Measurements from ENCODE around the gene S100A7A. TPM values are rescaled to one million over a fixed set of nuclear protein-coding genes. Genes with fewer than 3 reads are reported as not detected.
A peak's percentile ranks its signal among the peaks of the same experiment; 100 is the strongest.

Gene S100A7A
- total and polyA plus RNA-seq, 4 donors, result not detected

DNA sequence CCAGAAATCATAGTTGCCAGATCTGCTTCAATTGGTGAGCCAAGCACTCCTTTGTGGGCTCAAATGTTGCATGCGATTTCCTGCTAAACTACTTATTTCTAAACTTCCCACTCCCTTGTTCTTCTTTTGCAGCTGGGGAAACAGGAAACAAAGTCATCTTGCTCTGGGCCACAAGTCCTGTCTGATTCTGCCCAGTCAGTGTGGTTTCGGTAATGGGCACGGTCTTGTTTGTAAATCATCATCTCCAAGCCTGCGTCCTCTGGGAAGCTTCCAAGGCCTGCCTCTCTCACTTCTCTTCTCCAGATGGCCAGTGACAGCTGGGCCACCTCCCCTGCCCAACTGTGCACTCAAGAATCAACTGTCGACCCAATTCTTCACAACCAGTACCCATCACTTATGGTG is 29.8 kb upstream of the S100A7A start:
- DNase-seq (ENCODE audit: low spot score), result peak; percentile 27
- Histone ChIP-seq H3K27me3 (ENCODE audit: control insufficient read depth in 4 of 4, insufficient read depth in 4 of 4, low read length in 3 of 4) (no peaks in the 10 kb centered on the region), H3K36me3 (ENCODE audit: control insufficient read depth in 4 of 4, insufficient read depth in 3 of 4, low read depth in 1 of 4, low read length in 3 of 4) (no peaks in the 10 kb centered on the region), H3K4me3 (ENCODE audit: low read depth in 1 of 3, low read length in 3 of 3) (no peak overlapping the region), H3K4me1 (ENCODE audit: control insufficient read depth in 4 of 4, insufficient read depth in 4 of 4, low read length in 3 of 4) (no peaks in the 10 kb centered on the region), H3K27ac (ENCODE audit: low read depth in 1 of 2, low read length in 2 of 2) (no peak overlapping the region), H3K9me3 (ENCODE audit: control insufficient read depth in 4 of 4, low read length in 3 of 4) (peaks cover 0 to 2% (median 0%) of the 10 kb centered on the region in 4 donors), H3K9ac (ENCODE audit: low read depth in 1 of 2, low read length in 2 of 2) (no peak overlapping the region)
- TF ChIP-seq HNF4G (IDR thresholded peaks at IDR 0.05), result no peak
- no peak for TF ChIP-seq EGR1 (IDR thresholded peaks at IDR 0.05; ENCODE audit: low read depth in 2 of 2)
- TF ChIP-seq HNF4A (conservative IDR thresholded peaks at IDR 0.05), result no peak
- TF ChIP-seq, protein P1, sequence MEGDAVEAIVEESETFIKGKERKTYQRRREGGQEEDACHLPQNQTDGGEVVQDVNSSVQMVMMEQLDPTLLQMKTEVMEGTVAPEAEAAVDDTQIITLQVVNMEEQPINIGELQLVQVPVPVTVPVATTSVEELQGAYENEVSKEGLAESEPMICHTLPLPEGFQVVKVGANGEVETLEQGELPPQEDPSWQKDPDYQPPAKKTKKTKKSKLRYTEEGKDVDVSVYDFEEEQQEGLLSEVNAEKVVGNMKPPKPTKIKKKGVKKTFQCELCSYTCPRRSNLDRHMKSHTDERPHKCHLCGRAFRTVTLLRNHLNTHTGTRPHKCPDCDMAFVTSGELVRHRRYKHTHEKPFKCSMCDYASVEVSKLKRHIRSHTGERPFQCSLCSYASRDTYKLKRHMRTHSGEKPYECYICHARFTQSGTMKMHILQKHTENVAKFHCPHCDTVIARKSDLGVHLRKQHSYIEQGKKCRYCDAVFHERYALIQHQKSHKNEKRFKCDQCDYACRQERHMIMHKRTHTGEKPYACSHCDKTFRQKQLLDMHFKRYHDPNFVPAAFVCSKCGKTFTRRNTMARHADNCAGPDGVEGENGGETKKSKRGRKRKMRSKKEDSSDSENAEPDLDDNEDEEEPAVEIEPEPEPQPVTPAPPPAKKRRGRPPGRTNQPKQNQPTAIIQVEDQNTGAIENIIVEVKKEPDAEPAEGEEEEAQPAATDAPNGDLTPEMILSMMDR (IDR thresholded peaks at IDR 0.05; ENCODE audit: low read depth, low read length, missing input control), result no peak
- TF ChIP-seq, protein P2, sequence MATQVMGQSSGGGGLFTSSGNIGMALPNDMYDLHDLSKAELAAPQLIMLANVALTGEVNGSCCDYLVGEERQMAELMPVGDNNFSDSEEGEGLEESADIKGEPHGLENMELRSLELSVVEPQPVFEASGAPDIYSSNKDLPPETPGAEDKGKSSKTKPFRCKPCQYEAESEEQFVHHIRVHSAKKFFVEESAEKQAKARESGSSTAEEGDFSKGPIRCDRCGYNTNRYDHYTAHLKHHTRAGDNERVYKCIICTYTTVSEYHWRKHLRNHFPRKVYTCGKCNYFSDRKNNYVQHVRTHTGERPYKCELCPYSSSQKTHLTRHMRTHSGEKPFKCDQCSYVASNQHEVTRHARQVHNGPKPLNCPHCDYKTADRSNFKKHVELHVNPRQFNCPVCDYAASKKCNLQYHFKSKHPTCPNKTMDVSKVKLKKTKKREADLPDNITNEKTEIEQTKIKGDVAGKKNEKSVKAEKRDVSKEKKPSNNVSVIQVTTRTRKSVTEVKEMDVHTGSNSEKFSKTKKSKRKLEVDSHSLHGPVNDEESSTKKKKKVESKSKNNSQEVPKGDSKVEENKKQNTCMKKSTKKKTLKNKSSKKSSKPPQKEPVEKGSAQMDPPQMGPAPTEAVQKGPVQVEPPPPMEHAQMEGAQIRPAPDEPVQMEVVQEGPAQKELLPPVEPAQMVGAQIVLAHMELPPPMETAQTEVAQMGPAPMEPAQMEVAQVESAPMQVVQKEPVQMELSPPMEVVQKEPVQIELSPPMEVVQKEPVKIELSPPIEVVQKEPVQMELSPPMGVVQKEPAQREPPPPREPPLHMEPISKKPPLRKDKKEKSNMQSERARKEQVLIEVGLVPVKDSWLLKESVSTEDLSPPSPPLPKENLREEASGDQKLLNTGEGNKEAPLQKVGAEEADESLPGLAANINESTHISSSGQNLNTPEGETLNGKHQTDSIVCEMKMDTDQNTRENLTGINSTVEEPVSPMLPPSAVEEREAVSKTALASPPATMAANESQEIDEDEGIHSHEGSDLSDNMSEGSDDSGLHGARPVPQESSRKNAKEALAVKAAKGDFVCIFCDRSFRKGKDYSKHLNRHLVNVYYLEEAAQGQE (IDR thresholded peaks at IDR 0.05), result no peak
- TF ChIP-seq SP1 (IDR thresholded peaks at IDR 0.05), result no peak
- peak; percentile 22 for TF ChIP-seq YY1 (IDR thresholded peaks at IDR 0.05)
- TF ChIP-seq, protein P3, sequence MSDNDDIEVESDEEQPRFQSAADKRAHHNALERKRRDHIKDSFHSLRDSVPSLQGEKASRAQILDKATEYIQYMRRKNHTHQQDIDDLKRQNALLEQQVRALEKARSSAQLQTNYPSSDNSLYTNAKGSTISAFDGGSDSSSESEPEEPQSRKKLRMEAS (IDR thresholded peaks at IDR 0.05), result peak; percentile 44
- 72% methylated on average over 5 of the region's 5 CpGs for WGBS

DNA sequence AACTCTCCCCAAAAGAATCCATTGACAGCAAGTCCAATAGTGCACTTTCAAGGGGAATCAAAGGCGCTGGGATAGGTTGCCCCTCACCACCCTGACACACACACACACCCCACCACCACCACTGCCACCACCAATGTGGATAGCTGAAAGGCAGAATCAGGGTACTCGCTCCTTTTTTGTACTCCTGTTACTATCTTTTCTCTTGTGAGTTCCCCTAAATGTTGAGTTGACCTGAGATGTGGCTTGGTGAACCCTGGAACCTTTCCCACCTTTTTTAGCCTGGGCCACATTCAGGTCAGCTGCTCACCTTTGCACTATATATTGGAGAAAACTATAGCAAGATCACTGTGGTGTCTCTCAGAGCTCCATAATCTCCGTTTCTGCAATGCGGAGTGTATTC is 29.3 kb upstream of the S100A7A start:
- H3K4me3 ChIP-seq (ENCODE audit: low read depth in 1 of 3, low read length in 3 of 3), result no peak overlapping the region
- WGBS, result 83% methylated on average over 4 of the region's 4 CpGs
- peak overlapping the region; percentile 3 to 12 for H3K27ac ChIP-seq (ENCODE audit: low read depth in 1 of 2, low read length in 2 of 2)
- no peaks in the 10 kb centered on the region for H3K36me3 ChIP-seq (ENCODE audit: control insufficient read depth in 4 of 4, insufficient read depth in 3 of 4, low read depth in 1 of 4, low read length in 3 of 4)
- DNase-seq (ENCODE audit: low spot score), result peak; percentile 6
- H3K4me1 ChIP-seq (ENCODE audit: control insufficient read depth in 4 of 4, insufficient read depth in 4 of 4, low read length in 3 of 4), result no peaks in the 10 kb centered on the region
- peaks cover 0 to 2% (median 0%) of the 10 kb centered on the region in 4 donors for H3K9me3 ChIP-seq (ENCODE audit: control insufficient read depth in 4 of 4, low read length in 3 of 4)
- TF ChIP-seq, protein P4, sequence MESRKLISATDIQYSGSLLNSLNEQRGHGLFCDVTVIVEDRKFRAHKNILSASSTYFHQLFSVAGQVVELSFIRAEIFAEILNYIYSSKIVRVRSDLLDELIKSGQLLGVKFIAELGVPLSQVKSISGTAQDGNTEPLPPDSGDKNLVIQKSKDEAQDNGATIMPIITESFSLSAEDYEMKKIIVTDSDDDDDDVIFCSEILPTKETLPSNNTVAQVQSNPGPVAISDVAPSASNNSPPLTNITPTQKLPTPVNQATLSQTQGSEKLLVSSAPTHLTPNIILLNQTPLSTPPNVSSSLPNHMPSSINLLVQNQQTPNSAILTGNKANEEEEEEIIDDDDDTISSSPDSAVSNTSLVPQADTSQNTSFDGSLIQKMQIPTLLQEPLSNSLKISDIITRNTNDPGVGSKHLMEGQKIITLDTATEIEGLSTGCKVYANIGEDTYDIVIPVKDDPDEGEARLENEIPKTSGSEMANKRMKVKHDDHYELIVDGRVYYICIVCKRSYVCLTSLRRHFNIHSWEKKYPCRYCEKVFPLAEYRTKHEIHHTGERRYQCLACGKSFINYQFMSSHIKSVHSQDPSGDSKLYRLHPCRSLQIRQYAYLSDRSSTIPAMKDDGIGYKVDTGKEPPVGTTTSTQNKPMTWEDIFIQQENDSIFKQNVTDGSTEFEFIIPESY (IDR thresholded peaks at IDR 0.05), result no peak
- TF ChIP-seq TAF1 (conservative IDR thresholded peaks at IDR 0.05) (no peak), JUND (IDR thresholded peaks at IDR 0.05) (no peak), GABPA (IDR thresholded peaks at IDR 0.05 in 1 of 2, conservative IDR thresholded peaks at IDR 0.05 in 1 of 2) (no peak), EGR1 (IDR thresholded peaks at IDR 0.05; ENCODE audit: low read depth in 2 of 2) (no peak)
- TF ChIP-seq, protein P1 (IDR thresholded peaks at IDR 0.05; ENCODE audit: low read depth, low read length, missing input control), result no peak
- TF ChIP-seq, protein P2 (IDR thresholded peaks at IDR 0.05), result no peak
- TF ChIP-seq, protein P3 (IDR thresholded peaks at IDR 0.05), result no peak
- no peak overlapping the region for H3K9ac ChIP-seq (ENCODE audit: low read depth in 1 of 2, low read length in 2 of 2)
- H3K27me3 ChIP-seq (ENCODE audit: control insufficient read depth in 4 of 4, insufficient read depth in 4 of 4, low read length in 3 of 4), result no peaks in the 10 kb centered on the region
